Measurements from ENCODE around the gene KIAA1328.

DNA sequence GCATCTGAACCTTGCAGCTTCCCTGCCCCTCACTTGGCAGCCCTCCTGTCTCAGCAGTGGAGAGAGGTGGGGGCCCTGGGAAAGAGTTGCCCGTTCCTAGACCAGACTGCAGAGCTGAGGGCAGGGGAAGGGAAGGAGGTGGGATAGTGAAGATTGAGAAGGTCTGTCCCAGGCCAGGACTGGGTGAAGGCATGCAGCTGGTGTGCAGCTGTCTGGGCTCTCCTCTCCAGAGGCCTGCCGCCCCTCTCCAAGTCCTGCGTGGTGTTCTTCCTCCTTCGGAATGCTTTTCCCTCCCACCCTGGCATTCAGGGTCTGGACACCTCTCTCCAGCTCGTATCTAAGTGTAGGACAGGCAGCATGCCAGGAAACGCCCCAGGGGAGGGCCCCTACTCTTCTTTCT is 413.2 kb downstream of the KIAA1328 start:
- TF ChIP-seq, protein P1, sequence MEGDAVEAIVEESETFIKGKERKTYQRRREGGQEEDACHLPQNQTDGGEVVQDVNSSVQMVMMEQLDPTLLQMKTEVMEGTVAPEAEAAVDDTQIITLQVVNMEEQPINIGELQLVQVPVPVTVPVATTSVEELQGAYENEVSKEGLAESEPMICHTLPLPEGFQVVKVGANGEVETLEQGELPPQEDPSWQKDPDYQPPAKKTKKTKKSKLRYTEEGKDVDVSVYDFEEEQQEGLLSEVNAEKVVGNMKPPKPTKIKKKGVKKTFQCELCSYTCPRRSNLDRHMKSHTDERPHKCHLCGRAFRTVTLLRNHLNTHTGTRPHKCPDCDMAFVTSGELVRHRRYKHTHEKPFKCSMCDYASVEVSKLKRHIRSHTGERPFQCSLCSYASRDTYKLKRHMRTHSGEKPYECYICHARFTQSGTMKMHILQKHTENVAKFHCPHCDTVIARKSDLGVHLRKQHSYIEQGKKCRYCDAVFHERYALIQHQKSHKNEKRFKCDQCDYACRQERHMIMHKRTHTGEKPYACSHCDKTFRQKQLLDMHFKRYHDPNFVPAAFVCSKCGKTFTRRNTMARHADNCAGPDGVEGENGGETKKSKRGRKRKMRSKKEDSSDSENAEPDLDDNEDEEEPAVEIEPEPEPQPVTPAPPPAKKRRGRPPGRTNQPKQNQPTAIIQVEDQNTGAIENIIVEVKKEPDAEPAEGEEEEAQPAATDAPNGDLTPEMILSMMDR (IDR thresholded peaks at IDR 0.05; ENCODE audit: low read depth, low read length, missing input control), result no peak
- TF ChIP-seq, protein P2, sequence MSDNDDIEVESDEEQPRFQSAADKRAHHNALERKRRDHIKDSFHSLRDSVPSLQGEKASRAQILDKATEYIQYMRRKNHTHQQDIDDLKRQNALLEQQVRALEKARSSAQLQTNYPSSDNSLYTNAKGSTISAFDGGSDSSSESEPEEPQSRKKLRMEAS (IDR thresholded peaks at IDR 0.05), result no peak
- TF ChIP-seq TAF1 (conservative IDR thresholded peaks at IDR 0.05), result no peak
